GM18873 (cell line): ENCODE results near the gene KANK2.
"Not testable (repeated sequence)": the region's sequence is repeated elsewhere in the genome, so short reads cannot be mapped to it uniquely, and the experiment has no call there.

ENCODE experiments used
- ATAC-seq: cut with Tn5 transposase; IDR thresholded peaks from one replicate; pipeline ENCODE4 v1.9.1; 2021; ENCODE audit warnings: mild to moderate bottlenecking, moderate library complexity, moderate number of reproducible peaks; ENCODE audit not compliant: unreplicated experiment, low FRiP score

The KANK2 gene

GRCh38 chr19:11175920-11176319, 21.4 kb downstream of the KANK2 start:
- no peak for ATAC-seq

- ATAC-seq: no peak
Measured at GRCh38 chr19:11174336-11174735, 23.0 kb downstream of the KANK2 start.

DNA sequence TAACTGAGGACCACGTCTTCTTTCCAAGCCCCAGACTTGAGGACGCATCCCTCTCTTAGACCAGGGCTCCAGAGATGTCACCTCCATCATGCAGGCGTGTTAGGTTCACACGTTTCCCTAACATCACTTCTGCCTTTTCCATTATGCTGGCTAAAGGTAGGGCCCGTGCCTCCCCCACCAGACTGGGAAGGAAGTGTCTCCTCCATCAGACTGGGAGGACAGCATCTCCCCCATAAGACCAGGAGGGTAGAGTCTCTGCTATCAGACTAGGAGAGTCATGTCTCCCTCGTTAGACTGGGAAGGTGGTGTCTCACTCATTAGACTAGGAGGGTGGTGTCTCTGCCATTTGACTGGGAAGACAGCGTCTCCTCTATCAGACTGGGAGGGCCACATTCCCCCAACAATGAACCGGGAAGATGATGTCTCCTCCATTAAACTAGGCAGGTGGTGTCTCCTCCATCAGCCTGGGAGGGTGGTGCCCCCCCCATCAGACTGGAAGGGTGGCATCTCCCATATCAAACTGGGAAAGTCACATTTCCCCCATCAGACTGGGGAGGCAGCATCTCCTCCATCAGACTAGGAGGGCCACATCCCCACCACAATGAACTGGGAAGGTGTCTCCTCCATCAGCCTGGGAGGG, 23.7 kb downstream of the KANK2 start:
- no peak for ATAC-seq

GRCh38 chr19:11172576-11172975, 24.8 kb downstream of the KANK2 start:
- ATAC-seq: no peak

GRCh38 chr19:11171144-11171543, 26.2 kb downstream of the KANK2 start:
- ATAC-seq: no peak

DNA sequence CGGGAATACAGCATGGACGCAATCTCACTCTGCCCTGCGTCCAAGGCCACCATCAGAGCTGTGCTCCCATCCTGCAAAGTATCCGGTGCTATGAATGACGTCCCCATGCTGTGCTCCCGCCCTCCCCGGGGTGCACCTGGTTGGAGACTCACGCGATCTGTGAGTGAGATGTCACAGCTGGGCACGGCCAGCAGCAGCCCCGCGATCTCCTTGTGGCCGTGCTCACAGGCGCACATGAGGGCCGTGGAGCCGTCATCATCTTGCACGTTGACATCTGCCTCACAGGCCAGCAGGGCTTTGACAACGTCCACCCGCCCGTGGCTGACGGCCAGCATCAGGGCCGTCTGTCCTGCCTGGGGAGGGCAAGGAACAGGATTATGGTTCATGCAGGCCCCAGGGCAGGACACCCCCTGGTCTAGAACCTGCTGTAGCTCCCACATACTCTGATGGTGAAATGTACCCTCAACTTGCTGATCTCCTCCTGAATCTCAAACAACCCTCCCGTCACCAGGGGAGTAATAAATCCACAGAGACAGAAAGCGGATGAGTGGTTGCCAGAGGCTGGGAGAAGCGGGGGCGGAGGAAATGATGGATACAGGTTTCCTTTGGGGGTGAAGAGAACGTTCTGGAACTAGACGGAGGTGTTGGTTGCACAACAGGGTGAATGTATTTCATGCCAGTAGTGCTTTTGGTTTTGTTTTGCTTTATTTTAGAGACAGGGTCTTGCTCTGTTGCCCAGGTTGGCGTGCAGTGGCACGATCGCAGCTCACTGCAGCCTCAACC, 27.3 kb downstream of the KANK2 start:
- no peak for ATAC-seq

DNA sequence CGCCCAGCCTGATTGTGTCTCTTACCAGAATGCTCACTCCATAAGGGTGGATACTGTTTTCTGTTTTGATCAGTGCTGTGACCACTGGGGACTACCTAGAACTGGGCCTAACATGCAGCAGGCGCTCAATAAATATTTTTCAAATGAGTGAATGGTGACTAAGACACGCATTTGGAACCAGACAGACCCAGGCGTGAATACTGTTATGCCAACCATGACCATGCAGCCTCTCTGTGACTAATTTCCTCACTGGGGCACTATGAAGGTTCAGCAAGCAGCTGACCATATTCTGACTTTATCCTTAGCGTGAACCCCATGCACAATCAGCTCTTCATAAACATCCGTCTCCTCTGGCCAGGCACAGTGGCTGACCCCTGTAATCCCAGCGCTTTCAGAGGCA, 28.8 kb downstream of the KANK2 start:
- ATAC-seq: no peak

GRCh38 chr19:11166281-11167142, 30.8 kb downstream of the KANK2 start:
- no peak for ATAC-seq

- no peak for ATAC-seq
Measured at GRCh38 chr19:11165486-11166030, 31.8 kb downstream of the KANK2 start.

DNA sequence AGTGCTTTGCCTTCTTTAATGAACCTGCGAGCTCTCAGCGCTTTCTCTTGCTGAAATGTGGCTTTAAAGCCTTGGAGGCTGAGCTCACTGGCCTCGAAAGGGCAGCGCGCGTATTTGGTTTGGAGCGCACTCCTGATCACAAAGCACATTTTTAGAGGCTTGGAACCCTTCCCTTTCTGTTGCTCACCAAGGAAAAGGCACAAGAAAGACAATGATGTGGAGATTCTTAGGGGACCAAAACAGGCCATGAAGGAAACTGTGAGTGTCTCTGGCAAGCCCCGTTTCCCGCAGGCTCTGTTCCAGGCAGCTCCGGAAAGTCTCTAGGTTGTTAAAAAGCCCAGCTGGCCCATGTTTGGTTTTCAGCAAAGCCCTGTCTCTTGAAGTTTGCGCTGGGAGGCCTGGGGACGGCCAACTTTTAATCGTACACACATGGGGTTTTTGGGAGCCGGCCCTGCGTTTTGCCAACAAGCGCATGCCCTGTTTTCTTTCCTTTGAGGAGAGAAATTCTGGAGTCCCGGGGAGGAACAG, 32.4 kb downstream of the KANK2 start:
- ATAC-seq: no peak

DNA sequence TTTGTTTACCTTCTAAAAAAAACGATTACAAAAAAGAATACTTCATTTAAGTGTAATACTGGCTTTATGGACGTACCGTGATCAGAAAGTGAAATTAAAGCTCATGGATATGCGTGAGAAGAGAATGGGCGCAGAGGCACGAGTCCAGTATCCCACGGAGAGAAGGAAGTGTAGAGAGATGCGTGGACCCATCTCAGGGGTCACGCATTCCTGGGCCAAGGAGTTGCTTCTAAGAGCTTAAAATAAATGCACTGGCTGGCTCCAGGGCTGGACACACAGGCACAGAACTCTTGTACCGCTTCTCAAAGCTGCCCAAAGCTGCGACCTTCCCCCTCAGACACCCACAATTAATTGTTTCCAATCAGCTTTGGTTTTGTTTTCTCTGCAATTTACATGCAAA, 33.0 kb downstream of the KANK2 start:
- no peak for ATAC-seq

GRCh38 chr19:11160440-11160768, 36.9 kb downstream of the KANK2 start:
- not testable (repeated sequence) for ATAC-seq

DNA sequence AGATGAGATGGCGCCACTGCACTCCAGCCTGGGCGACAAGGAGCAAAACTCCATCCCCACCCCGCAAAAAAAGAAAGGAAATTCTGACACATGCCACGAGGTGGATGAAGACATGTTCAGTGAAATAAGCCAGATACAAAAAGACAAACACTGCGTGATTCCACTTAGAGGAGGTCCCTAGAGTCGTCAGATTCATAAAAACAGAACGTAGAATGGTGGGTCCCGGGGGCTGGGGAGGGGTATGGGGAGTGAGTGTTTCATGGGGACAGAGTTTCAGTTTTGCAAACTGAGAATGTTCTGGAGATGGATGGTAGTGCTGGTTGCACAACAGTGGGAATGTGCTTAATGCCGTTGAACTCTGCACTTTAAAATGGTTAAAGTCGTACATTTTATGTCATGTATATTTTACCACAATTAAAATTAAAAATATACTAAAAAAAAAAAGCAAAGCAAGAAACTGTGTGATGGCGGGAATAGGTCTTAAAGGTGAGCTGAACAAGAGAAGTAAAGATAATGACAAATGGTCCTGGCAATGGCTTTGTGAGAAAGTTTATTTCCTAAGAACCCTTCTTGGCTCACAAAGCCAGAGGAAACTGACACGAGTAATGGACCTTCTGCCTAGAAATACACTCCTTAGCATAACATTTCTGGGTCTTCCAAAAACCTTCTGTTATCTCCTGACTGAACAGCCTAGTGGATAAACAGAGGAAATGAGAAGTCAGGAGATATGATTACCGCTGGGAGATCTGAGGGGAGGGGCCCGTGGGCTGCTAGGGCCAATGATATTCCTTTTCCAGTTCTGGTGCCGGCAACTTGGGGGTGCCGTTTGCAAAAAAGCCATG, 37.5 kb downstream of the KANK2 start:
- ATAC-seq: no peak

GRCh38 chr19:11155373-11156120, 41.8 kb downstream of the KANK2 start, which contains the start of gene SPC24:
Gene SPC24, minus strand, starts transcription at chr19:11155782. Its CDS starts 6 bp downstream, at chr19:11155776.
- peak; percentile 97 for ATAC-seq

DNA sequence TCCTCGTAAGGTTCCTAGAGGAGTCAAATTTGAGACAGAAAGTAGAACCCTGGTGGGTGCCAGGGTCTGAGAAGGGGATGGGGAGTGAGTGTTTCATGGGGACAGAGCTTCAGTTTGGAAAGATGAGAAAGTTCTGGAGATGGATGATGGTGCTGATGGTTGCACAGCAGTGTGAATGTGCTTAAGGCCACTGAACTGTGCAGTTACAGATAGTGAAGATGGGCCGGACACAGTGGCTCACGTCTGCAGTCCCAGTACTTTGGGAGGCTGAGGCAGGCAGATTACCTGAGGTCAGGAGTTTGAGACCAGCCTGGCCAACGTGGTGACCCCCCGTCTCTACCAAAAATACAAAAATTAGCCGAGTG, 42.7 kb downstream of the KANK2 start:
- ATAC-seq: no peak

DNA sequence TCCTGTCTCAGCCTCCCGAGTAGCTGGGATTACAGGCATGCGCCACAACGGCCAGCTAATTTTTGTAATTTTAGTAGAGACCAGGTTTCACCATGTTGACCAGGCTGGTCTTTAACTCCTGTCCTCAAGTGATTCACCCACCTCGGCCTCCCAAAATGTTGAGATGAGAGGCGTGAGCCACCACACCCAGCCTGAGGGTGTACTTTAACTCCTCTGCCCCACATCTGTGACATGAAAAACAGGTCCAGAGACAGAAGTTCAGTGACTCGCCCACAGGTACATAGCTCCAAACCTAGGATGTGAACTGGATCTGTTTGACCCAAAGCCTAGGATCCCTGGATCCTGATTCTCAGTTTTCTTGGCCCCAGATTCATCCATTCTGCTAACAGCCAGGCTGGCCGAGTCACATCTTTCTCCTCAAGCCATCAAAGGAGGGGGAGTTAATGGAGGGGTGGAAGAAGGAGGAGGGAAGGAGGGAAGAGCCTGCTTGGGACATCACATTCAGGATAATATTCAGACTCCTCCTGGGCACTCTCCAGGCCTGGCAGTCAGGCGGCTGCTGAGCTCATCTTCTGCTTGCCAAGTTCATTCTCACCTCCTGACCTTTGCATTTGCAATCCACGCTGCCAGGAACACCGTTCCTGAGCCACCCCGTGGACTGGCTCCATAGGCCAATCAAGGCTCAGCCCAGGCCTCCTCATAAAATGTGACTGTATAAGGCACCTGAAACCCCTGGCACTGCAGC, 44.9 kb downstream of the KANK2 start:
- ATAC-seq: no peak

- ATAC-seq: no peak
Measured at GRCh38 chr19:11151181-11151580, 46.2 kb downstream of the KANK2 start.

DNA sequence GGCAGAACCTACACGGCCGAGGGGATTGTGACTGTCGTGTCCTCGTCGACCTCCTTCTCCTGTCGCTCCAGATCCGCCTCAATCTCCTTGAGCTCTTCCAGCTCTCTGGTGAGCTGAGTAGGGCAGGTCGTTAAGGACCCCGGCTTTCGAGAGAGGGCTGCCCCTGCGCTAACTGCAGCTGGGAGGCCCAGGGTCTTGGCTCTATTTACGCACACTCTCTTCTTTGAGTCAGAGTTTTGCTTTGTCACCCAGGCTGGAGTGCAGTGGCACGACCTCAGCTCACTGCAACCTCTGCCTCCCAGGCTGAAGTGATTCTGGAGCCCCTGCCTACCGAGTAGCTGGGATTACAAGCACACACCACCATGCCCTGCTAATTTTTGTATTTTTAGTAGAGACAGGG, 49.3 kb downstream of the KANK2 start:
- ATAC-seq: no peak

DNA sequence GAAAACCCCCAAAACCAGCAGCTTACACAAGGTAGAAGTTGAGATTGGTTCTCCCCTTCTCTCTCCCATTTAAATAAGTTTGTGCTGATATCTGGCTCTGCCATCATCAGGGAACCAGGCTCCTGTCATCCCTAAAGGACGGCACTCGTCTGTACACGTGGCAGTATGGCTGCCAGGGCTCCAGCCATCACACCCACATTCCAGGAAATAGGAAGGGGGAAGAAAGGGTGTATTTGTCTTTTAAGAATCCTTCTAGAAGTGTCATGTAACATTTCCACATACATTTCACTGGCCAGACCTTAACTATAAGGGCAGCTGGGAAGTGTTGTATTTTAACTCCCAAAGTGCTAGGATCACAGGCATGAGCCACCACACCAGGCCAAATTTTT, 51.8 kb downstream of the KANK2 start:
- ATAC-seq: no peak
